H9 (cell line): Measurements from ENCODE around the gene TAS2R46. TPM values are rescaled to one million over a fixed set of nuclear protein-coding genes. Genes with fewer than 3 reads are reported as not detected.
A peak's percentile ranks its signal among the peaks of the same experiment; 100 is the strongest.

Experiments
- DNase-seq: peaks from one replicate; pipeline ENCODE4 v3.0.0-alpha.2; 2017
- H2AFZ ChIP-seq: one replicate; pipeline ENCODE4 v1.6.1; 2013; ENCODE audit warnings: mild to moderate bottlenecking, low read length, control low read depth, moderate library complexity
- H2AK5ac ChIP-seq: 2 replicates; pipeline ENCODE4 v1.6.1; 2013; ENCODE audit warnings: low read length, control low read depth, mixed read lengths; ENCODE audit not compliant: insufficient read length
- H2BK120ac ChIP-seq: one replicate; pipeline ENCODE4 v1.6.1; 2013; ENCODE audit warnings: low read depth, mild to moderate bottlenecking, low read length, control low read depth, inconsistent platforms; ENCODE audit not compliant: poor library complexity, severe bottlenecking
- H2BK12ac ChIP-seq: 2 replicates; pipeline ENCODE4 v1.6.1; 2013; ENCODE audit warnings: low read length, control low read depth, mixed read lengths, low read depth; ENCODE audit not compliant: insufficient read length
- H2BK15ac ChIP-seq: 2 replicates; pipeline ENCODE4 v1.6.1; 2013; ENCODE audit warnings: low read depth, low read length, control low read depth
- H2BK20ac ChIP-seq: one replicate; pipeline ENCODE4 v1.6.1; 2013; ENCODE audit warnings: low read depth, mild to moderate bottlenecking, low read length, control low read depth, inconsistent platforms; ENCODE audit not compliant: poor library complexity, severe bottlenecking
- H2BK5ac ChIP-seq: 2 replicates; pipeline ENCODE4 v1.6.1; 2013; ENCODE audit warnings: low read length, control low read depth, mixed read lengths; ENCODE audit not compliant: insufficient read length
- H3K14ac ChIP-seq: 2 replicates; pipeline ENCODE4 v1.6.1; 2013; ENCODE audit warnings: low read length, control low read depth; ENCODE audit not compliant: insufficient read depth
- H3K18ac ChIP-seq: 2 replicates; pipeline ENCODE4 v1.6.1; 2013; ENCODE audit warnings: low read depth, mild to moderate bottlenecking, mixed read lengths, low read length, control low read depth; ENCODE audit not compliant: insufficient read length
- H3K23ac ChIP-seq: 2 replicates; pipeline ENCODE4 v1.6.1; 2013; ENCODE audit warnings: low read length, control low read depth, mixed read lengths, low read depth; ENCODE audit not compliant: insufficient read length
- H3K23me2 ChIP-seq: 2 replicates; pipeline ENCODE4 v1.6.1; 2013; ENCODE audit warnings: low read depth, mild to moderate bottlenecking, mixed read lengths, low read length, control low read depth; ENCODE audit not compliant: insufficient read length, poor library complexity, severe bottlenecking
- H3K27ac ChIP-seq: 2 replicates; pipeline ENCODE4 v1.5.1; 2013; ENCODE audit warnings: low read length, control low read depth, mixed read lengths, low read depth; ENCODE audit not compliant: insufficient read length
- H3K27me3 ChIP-seq: 2 replicates; pipeline ENCODE4 v1.6.1; 2013; ENCODE audit warnings: low read length, control low read depth, inconsistent platforms; ENCODE audit not compliant: insufficient read depth
- H3K4ac ChIP-seq: 2 replicates; pipeline ENCODE4 v1.6.1; 2013; ENCODE audit warnings: low read depth, mild to moderate bottlenecking, control low read depth, inconsistent platforms, low read length, moderate library complexity
- H3K4me1 ChIP-seq: 2 replicates; pipeline ENCODE4 v1.6.1; 2013; ENCODE audit warnings: low read length, control low read depth, inconsistent platforms; ENCODE audit not compliant: insufficient read depth
- H3K4me2 ChIP-seq: 2 replicates; pipeline ENCODE4 v1.6.1; 2013; ENCODE audit warnings: low read length, control low read depth, mixed read lengths; ENCODE audit not compliant: insufficient read length, insufficient read depth
- H3K56ac ChIP-seq: 2 replicates; pipeline ENCODE4 v1.6.1; 2013; ENCODE audit warnings: low read depth, mild to moderate bottlenecking, mixed read lengths, low read length, control low read depth; ENCODE audit not compliant: insufficient read length
- H3K79me1 ChIP-seq: 2 replicates; pipeline ENCODE4 v1.6.1; 2013; ENCODE audit warnings: low read depth, mild to moderate bottlenecking, moderate library complexity, low read length, control low read depth, inconsistent platforms; ENCODE audit not compliant: insufficient read depth, poor library complexity, severe bottlenecking
- H3K79me2 ChIP-seq: 2 replicates; pipeline ENCODE4 v1.6.1; 2013; ENCODE audit warnings: low read length, control low read depth, inconsistent platforms; ENCODE audit not compliant: insufficient read depth
- H3K9ac ChIP-seq: 2 replicates; pipeline ENCODE4 v1.6.1; 2013; ENCODE audit warnings: low read length, control low read depth, mixed read lengths; ENCODE audit not compliant: insufficient read length; ENCODE audit errors: extremely low read depth
- H3K9me3 ChIP-seq: one replicate; pipeline ENCODE4 v1.6.1; 2013; ENCODE audit warnings: low read depth, low read length, inconsistent platforms; ENCODE audit not compliant: control insufficient read depth
- H3T11ph ChIP-seq: one replicate; pipeline ENCODE4 v1.6.1; 2013; ENCODE audit warnings: mild to moderate bottlenecking, low read length, control low read depth, inconsistent platforms
- H4K20me1 ChIP-seq: one replicate; pipeline ENCODE4 v1.6.1; 2013; ENCODE audit not compliant: control insufficient read depth, insufficient read length, insufficient read depth
- H4K5ac ChIP-seq: 2 replicates; pipeline ENCODE4 v1.6.1; 2013; ENCODE audit warnings: low read depth, mild to moderate bottlenecking, mixed read lengths, low read length, control low read depth; ENCODE audit not compliant: insufficient read length
- H4K8ac ChIP-seq: replicated peaks from 2 replicates; pipeline ENCODE4 v1.6.1; 2013; ENCODE audit warnings: low read length, control low read depth, mixed read lengths, low read depth; ENCODE audit not compliant: insufficient read length
- H4K91ac ChIP-seq: 2 replicates; pipeline ENCODE4 v1.6.1; 2013; ENCODE audit warnings: low read depth, mild to moderate bottlenecking, moderate library complexity, mixed read lengths, low read length, control low read depth; ENCODE audit not compliant: insufficient read length
- H3K27ac Mint-ChIP-seq, 3 experiments: 2 replicates in 2 of 3; 3 replicates in 1 of 3; pipeline ENCODE4 v1.8.0; 2020 to 2021; ENCODE audit warnings: mixed read lengths in 3 of 3, mild to moderate bottlenecking in 1 of 3, moderate library complexity in 1 of 3
- H3K27me3 Mint-ChIP-seq: 2 replicates; pipeline ENCODE4 v1.8.0; 2021; ENCODE audit warnings: low read depth, mild to moderate bottlenecking, moderate library complexity, mixed read lengths
- H3K36me3 Mint-ChIP-seq, 3 experiments: 2 replicates in 2 of 3; 3 replicates in 1 of 3; pipeline ENCODE4 v1.8.0; 2020 to 2021; ENCODE audit warnings: low read depth in 3 of 3, mixed read lengths in 3 of 3; ENCODE audit not compliant: insufficient read depth in 1 of 3
- H3K4me1 Mint-ChIP-seq, 2 experiments: 2 replicates each; pipeline ENCODE4 v1.8.0; 2020; ENCODE audit warnings: mixed read lengths in 2 of 2
- H3K4me3 Mint-ChIP-seq, 2 experiments: 2 replicates in 1 of 2; 3 replicates in 1 of 2; pipeline ENCODE4 v1.8.0; 2020 to 2021; ENCODE audit warnings: mild to moderate bottlenecking in 2 of 2, mixed read lengths in 2 of 2, moderate library complexity in 1 of 2
- H3K9me3 Mint-ChIP-seq, 2 experiments: 2 replicates in 1 of 2; 3 replicates in 1 of 2; pipeline ENCODE4 v1.8.0; 2020; ENCODE audit warnings: mild to moderate bottlenecking in 2 of 2, mixed read lengths in 2 of 2, moderate library complexity in 1 of 2
- WGBS: extraction: QIAGEN DNeasy Blood & Tissue Kit; methylation state at CpG from one replicate; pipeline ENCODE4 v1.1.7; 2013; ENCODE audit warnings: missing lambda C conversion rate, low lambda C conversion rate, mixed read lengths; ENCODE audit not compliant: insufficient read length; ENCODE audit errors: extremely low coverage; 5-methylcytosine and 5-hydroxymethylcytosine counted together
- total RNA-seq: library from RNA; stranded (reverse); gene quantifications from 2 replicates; pipeline ENCODE4 v1.2.1, GENCODE V29; 2021
- TF ChIP-seq, protein P1 (sequence below): fragments of 200-600 bp; sonication (generic); conservative IDR thresholded peaks from 3 replicates; pipeline ENCODE4 v1.8.0; 2021; ENCODE audit warnings: antibody characterized with exemption, mild to moderate bottlenecking

Gene TAS2R46
- total RNA-seq, 1 experiment from 2014 or later = 1.2 TPM

DNA sequence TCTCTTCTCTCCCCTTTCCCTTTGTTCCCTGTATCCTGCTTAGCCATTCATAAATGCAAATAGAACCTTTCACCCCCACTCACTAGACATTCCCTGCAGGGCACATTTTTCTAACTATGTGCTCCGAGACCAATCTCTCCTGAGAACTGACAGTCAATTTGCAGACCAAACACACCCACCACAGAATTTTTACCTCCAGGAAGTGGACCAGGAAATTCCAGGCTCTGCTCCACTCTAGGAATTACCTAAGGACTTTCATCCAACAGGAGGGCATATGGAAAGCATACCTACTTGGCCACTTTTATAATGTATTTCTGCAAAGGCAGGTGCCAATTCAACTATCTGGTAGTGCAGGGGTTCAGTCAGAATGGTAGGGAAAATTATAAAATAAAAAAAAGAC lies 8.9 kb upstream of the TAS2R46 start:
- no peak overlapping the region for H3K9ac ChIP-seq
- no CpG with 5 or more reads among the region's 1 CpG for WGBS
- no peak overlapping the region for H3K18ac ChIP-seq
- Mint-ChIP-seq H3K27me3 (no peaks in the 10 kb centered on the region; the same call in none of the 2 replicates), H3K27ac (peak overlapping the region in 1 of 3 experiments; percentile 18; a peak in 2 of 7 replicates), H3K9me3 (no peaks in the 10 kb centered on the region), H3K4me3 (no peak overlapping the region), H3K36me3 (peaks cover 0 to 4% (median 0%) of the 10 kb centered on the region in 3 experiments; a peak in 3 of 7 replicates), H3K4me1 (peaks cover 18 to 19% of the 10 kb centered on the region in 2 experiments)
- no peak overlapping the region for H3K14ac ChIP-seq
- H3K27ac ChIP-seq = no peak overlapping the region
- H3K23me2 ChIP-seq = no peaks in the 10 kb centered on the region
- no peak overlapping the region for H2BK12ac ChIP-seq
- no peak for DNase-seq
- H3K56ac ChIP-seq = no peak overlapping the region
- no peak overlapping the region for H3T11ph ChIP-seq
- H3K4me1 ChIP-seq = no peaks in the 10 kb centered on the region; the same call in 1 of the 2 replicates
- H3K23ac ChIP-seq = no peak overlapping the region
- no peak overlapping the region for H3K4me2 ChIP-seq
- H3K4ac ChIP-seq = no peak overlapping the region
- no peaks in the 10 kb centered on the region for H3K9me3 ChIP-seq
- H3K27me3 ChIP-seq = no peaks in the 10 kb centered on the region; the same call in 1 of the 2 replicates
- no peak overlapping the region for H2BK20ac ChIP-seq
- no peaks in the 10 kb centered on the region for H3K79me1 ChIP-seq
- H2BK15ac ChIP-seq = no peak overlapping the region
- no peak overlapping the region for H4K5ac ChIP-seq
- peaks cover 2% of the 10 kb centered on the region; the same call in 1 of the 2 replicates for H3K79me2 ChIP-seq
- H2AK5ac ChIP-seq = no peak overlapping the region
- H2BK120ac ChIP-seq = no peak overlapping the region
- H2AFZ ChIP-seq = no peak overlapping the region
- TF ChIP-seq, protein P1, sequence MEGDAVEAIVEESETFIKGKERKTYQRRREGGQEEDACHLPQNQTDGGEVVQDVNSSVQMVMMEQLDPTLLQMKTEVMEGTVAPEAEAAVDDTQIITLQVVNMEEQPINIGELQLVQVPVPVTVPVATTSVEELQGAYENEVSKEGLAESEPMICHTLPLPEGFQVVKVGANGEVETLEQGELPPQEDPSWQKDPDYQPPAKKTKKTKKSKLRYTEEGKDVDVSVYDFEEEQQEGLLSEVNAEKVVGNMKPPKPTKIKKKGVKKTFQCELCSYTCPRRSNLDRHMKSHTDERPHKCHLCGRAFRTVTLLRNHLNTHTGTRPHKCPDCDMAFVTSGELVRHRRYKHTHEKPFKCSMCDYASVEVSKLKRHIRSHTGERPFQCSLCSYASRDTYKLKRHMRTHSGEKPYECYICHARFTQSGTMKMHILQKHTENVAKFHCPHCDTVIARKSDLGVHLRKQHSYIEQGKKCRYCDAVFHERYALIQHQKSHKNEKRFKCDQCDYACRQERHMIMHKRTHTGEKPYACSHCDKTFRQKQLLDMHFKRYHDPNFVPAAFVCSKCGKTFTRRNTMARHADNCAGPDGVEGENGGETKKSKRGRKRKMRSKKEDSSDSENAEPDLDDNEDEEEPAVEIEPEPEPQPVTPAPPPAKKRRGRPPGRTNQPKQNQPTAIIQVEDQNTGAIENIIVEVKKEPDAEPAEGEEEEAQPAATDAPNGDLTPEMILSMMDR = no peak
- H2BK5ac ChIP-seq = no peak overlapping the region
- H4K91ac ChIP-seq = no peak overlapping the region
- H4K8ac ChIP-seq = no peak overlapping the region
- H4K20me1 ChIP-seq = no peaks in the 10 kb centered on the region
